COLO829 (cell line): ENCODE data around the gene TP53I3.
"Not testable (repeated sequence)": the region's sequence is repeated elsewhere in the genome, so short reads cannot be mapped to it uniquely, and the experiment has no call there.

ENCODE experiments used
- DNase-seq: peaks from one replicate; pipeline ENCODE4 v3.0.0; 2012; ENCODE audit warnings: low spot score

Gene TP53I3

GRCh38 chr2:24095171-24095677 is 10.6 kb upstream of the TP53I3 start:
- not testable (repeated sequence) for DNase-seq

DNA sequence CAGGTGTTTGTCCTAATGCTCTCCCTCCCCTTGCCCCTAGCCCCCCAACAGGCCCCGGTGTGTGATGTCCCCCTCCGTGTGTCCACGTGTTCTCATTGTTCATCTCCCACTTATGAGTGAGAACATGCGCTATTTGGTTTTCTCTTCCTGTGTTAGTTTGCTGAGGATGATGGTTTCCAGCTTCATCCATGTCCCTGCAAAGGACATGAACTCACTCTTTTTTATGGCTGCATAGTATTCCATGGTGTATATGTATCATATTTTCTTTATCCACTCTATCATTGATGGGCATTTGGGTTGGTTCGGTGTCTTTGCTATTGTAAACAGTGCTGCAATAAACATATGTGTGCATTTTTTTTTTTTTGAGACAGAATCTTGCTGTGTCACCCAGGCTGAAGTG is 8.6 kb upstream of the TP53I3 start:
- DNase-seq: not testable (repeated sequence)

GRCh38 chr2:24088821-24089359 is 4.3 kb upstream of the TP53I3 start:
- DNase-seq: no peak

DNA sequence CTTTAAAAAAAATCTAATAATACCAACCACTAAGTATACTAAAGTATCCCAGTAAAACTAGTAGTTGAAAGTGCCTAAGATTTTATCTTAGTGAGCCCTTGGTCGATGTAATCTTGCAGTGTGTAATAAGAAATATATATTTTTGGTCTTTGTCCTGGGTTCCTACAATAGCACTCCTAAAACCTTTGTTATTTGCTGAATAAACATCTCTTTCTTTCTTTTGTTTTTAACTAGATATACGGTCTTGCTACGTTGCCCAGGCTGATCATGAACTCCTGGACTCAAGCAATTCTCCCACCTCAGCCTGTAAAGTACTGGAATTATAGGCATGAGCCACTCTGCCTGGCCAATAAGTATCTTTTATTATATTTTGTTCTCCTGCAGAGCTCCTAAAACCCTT is 2.4 kb upstream of the TP53I3 start:
- no peak for DNase-seq

DNA sequence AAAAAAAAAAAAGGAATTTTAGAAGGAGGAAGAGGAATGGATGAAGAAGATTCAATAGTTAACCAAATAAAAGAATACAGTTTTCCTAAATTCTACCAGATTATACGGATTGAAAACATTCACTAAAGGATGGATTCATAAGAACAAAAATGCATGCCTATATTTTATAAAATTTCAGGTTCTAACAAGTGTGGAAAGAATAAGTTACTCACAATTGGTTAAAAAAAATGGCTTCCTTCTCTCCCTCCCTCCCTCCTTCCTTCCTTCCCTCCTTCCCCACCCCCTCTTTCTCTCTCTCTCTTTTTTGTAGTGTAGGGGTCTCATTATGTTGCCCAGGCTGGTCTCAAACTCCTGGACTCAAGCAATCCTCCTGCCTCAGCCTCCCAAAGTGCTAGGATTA is 1.6 kb upstream of the TP53I3 start:
- DNase-seq: no peak

GRCh38 chr2:24085200-24085489 is 511 bp upstream of the TP53I3 start:
- DNase-seq: no peak

GRCh38 chr2:24083567-24084385 is 858 bp downstream of the TP53I3 start:
- peak; percentile 31 for DNase-seq

DNA sequence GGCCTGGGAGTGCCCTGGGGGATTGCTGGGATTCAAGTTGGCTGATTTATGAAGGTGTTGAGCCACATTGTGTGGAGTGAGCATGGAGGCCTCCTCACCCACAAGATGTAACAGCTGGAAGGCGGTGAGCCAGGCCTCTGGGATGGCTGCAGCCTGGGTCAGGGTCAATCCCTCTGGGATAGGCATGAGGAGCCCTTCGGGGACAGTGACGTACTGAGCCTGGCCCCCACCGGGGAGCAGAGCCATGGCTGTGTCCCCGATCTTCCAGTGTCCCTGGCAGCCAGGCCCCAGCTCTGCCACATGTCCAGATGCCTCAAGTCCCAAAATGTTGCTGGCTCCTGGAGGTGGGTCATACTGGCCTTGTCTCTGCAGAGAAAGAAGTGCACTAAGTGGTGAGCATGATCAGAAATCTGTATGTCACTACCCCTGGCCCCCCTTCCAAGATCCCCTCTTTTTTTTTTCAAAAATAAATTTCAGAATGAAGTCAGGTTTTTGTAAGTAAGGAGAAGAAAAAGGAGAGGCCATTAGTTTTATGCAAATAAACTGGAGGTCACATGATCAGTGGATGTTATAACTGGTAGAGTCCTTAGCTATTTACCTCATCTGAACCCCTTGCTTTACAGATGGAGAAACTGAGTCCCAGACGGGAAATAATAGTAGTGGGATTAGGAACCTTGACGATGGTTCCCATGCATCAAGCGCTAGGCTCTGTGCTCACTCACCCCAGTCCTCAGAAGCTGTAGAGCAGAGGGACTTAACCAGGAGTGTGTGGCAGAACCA is 1.7 kb downstream of the TP53I3 start:
- DNase-seq: no peak

- DNase-seq: no peak
These were observed 3.9 kb downstream of the TP53I3 start for GRCh38 chr2:24080701-24081100.

- no peak for DNase-seq
These were observed 6.8 kb downstream of the TP53I3 start for GRCh38 chr2:24077879-24078278.

DNA sequence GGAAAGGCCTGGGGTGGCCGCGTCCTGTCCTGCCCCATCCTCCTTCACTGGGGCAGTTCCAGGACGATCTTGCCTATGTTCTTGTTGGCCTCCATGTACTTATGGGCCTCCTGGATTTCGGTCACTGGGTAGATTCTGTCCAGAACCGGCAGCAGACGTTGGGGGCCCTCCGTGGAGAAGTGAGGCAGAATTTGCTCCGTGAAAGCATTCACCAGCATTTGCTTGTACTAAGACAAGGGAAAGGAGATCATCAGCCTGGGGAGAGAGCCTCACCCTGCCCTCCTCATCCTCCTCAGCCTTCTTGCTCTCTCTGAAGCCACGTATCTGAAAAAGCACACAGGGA is 7.1 kb downstream of the TP53I3 start:
- no peak for DNase-seq

GRCh38 chr2:24076849-24077534 is 7.6 kb downstream of the TP53I3 start:
- no peak for DNase-seq

DNA sequence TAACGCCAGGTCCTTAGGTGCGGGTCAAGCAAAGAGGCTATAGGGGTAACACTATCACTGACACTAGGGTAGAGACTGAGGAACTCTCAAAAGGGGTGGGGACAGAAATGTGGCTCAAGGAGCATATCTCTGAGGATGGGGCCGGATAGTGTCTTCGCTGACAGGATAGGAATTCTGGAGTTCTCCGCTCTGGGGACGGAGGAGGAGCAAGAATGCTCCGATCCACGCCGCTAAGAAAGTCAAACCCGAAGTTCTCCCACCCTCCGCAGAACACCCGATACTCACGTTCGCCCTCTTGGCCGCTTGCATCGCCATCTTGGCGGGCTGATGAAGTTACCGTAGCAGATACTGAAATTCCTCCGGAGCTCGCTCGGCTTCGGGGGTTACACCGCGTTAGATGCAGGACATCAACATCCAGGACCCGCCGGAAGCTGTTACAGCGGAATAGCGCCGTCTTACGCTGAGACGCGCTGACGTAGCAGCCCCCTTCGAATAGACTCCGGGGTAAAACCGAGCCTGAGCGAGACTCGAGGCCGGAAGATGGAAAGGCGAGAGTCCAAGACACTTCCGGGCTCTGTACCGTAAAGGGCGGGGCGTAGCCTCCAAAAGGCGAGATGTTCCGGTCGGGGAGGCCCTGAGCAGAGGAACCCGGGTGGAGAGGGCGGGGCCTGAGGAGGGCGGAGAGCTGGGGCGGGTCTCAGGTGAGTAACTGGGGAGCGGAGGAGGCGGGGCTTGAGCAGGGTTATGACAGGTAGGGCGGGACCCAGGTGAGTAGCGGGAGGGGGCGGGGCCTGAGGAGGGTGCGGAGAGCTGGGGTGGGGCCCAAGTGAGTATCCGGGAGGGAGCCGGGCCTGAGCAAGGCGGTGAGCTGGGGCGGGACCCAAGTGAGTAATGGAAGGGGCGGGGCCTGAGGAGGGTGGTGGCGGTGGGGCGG is 8.5 kb downstream of the TP53I3 start, which contains the start of gene SF3B6:
Gene SF3B6 (minus strand): TSS at position 412 of the 934 bp plus-strand sequence. CDS start 97 bp downstream, at position 315.
- peak; percentile 94 for DNase-seq

DNA sequence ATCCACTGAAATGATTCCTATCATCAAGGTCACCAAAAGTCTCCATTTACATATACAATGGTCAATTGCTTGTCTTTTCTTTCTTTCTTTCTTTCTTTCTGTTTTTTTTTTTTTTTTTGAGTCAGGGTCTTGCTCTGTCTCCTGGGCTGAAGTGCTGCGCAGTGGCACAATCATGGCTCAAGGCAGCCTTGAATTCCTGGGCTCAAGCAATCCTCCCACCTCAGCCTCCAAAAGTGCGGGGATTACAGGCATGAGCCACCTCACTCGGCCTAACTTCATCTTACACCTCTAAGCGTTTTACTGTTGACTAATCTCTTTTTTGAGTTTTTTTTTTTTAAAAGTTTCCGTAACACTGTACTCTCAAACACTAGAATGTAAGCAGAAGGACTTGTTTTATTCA is 9.4 kb downstream of the TP53I3 start:
- DNase-seq: no peak

DNA sequence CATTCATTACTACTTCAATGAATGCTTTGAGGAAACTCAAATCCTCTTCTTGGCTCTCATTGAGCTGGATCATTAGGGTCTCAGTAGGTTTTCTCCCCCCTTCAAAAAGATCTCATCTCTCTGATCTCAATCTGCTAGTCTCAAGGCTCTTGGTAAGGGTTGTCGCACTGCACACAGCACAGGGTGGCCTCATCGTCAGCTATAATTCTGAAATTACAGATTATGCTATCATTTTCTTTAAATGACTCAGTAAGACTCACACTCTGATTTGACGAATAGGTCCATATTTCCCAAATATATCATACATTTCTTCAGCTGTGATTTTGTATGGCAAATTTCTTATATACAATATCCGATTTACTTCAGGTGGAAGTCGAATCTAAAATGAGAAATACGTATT is 10.8 kb downstream of the TP53I3 start:
- DNase-seq: no peak

- DNase-seq: no peak
These were observed 12.4 kb downstream of the TP53I3 start for GRCh38 chr2:24072259-24072658.

GRCh38 chr2:24065341-24065740 is 19.3 kb downstream of the TP53I3 start:
- no peak for DNase-seq

GRCh38 chr2:24058564-24059271 is 25.9 kb downstream of the TP53I3 start:
- DNase-seq: no peak

DNA sequence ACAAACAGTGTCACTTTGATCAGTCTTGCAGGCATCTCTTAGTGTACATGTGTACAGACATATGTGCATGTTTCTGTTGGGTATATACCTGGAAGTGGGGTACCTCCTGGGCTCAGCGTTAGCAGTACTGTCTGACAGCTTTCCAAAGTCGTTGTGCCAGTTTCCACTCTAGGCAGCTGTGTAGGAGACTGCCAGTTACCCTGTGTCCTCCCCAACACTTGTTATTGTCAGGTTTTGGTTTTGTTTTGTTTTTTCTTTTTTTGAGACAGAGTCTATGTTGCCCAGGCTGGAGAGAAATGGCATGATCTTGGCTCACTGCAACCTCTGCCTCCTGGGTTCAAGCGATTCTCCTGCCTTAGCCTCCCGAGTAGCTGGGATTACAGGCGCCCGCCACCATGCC is 28.9 kb downstream of the TP53I3 start:
- DNase-seq: no peak

- no peak for DNase-seq
These were observed 30.1 kb downstream of the TP53I3 start for GRCh38 chr2:24054366-24055010.
